B cell (primary cell): ENCODE data around the gene SLC25A2. TPM values are rescaled to one million over a fixed set of nuclear protein-coding genes. Genes with fewer than 3 reads are reported as not detected.

ENCODE experiments used
- ATAC-seq: fragments of 200-7000 bp; cut with Tn5 transposase; one replicate; pipeline ENCODE4 v1.10.0; 2021; ENCODE audit warnings: low read depth, mild to moderate bottlenecking, moderate number of reproducible peaks, moderate library complexity
- CTCF ChIA-PET: fragments of 350-600 bp; sonication (Branson Sonifier 250); formaldehyde crosslinking; loops from one replicate; lab custom pipeline; 2021; ENCODE audit warnings: antibody characterized with exemption, inconsistent platforms; lab: Charles Lee
- POLR2A ChIA-PET: fragments of 350-600 bp; sonication (Branson Sonifier 250); formaldehyde crosslinking; loops from one replicate; lab custom pipeline; 2021; ENCODE audit warnings: antibody characterized with exemption; lab: Charles Lee
- DNase-seq: peaks from one replicate; pipeline ENCODE4 v3.0.0; 2013
- H2AFZ ChIP-seq: 2 replicates; pipeline ENCODE4 v1.6.1; 2012; ENCODE audit warnings: mild to moderate bottlenecking, low read depth, low read length; ENCODE audit not compliant: insufficient read depth, poor library complexity, severe bottlenecking
- H3K27ac ChIP-seq, 2 donors: 1 replicate in 1 of 2; 2 replicates in 1 of 2; pipeline ENCODE4 v1.5.1; 2012 to 2013; ENCODE audit warnings: low read length in 2 of 2, mild to moderate bottlenecking in 2 of 2, moderate library complexity in 1 of 2
- H3K27me3 ChIP-seq, 4 experiments: fragments of 200-600 bp in 1 of 4; sonication (generic) in 1 of 4; replicated peaks in 1 of 4; 1 replicate in 2 of 4; 2 replicates in 2 of 4; pipeline versions ENCODE4 v1.6.1 to v1.7.0; 2013 to 2016; ENCODE audit warnings: low read length in 3 of 4, mild to moderate bottlenecking in 2 of 4, mixed read lengths in 1 of 4, moderate library complexity in 1 of 4; ENCODE audit not compliant: insufficient read depth in 4 of 4, control insufficient read depth in 3 of 4; ENCODE audit errors: control extremely low read depth in 1 of 4
- H3K36me3 ChIP-seq, 2 experiments: replicated peaks in 1 of 2; 1 replicate in 1 of 2; 2 replicates in 1 of 2; pipeline versions ENCODE4 v1.6.1 to v1.7.1; 2013; ENCODE audit warnings: low read length in 1 of 2; ENCODE audit not compliant: insufficient read depth in 2 of 2, control insufficient read depth in 1 of 2; ENCODE audit errors: control extremely low read depth in 1 of 2, extremely low read depth in 1 of 2
- H3K4me1 ChIP-seq, 2 donors: fragments of 200-600 bp in 1 of 2; sonication (generic) in 1 of 2; 1 replicate in 1 of 2; 2 replicates in 1 of 2; pipeline versions ENCODE4 v1.5.1 to v1.6.1; 2013 to 2017; ENCODE audit warnings: low read length in 2 of 2; ENCODE audit not compliant: control insufficient read depth in 2 of 2, insufficient read depth in 2 of 2
- H3K4me2 ChIP-seq: replicated peaks from 2 replicates; pipeline ENCODE3; 2012; ENCODE audit warnings: mild to moderate bottlenecking, low read depth, low read length; ENCODE audit not compliant: poor library complexity, severe bottlenecking
- H3K4me3 ChIP-seq, 5 experiments: fragments of 200-600 bp in 1 of 5; sonication (generic) in 1 of 5; 1 replicate in 3 of 5; 2 replicates in 2 of 5; pipeline versions ENCODE4 v1.5.1 to v1.7.0; 2011 to 2016; ENCODE audit warnings: low read length in 4 of 5, mild to moderate bottlenecking in 4 of 5, low read depth in 2 of 5, control low read depth in 1 of 5, moderate library complexity in 1 of 5; ENCODE audit not compliant: insufficient read depth in 1 of 5; ENCODE audit errors: control extremely low read depth in 1 of 5, extremely low read depth in 1 of 5
- H3K79me2 ChIP-seq: fragments of 200-600 bp; sonication (generic); one replicate; pipeline ENCODE4 v1.6.0; 2016; ENCODE audit warnings: low read length; ENCODE audit not compliant: control insufficient read depth, insufficient read depth
- H3K9ac ChIP-seq: fragments of 200-600 bp; sonication (generic); 2 replicates; pipeline ENCODE4 v1.6.1; 2017; ENCODE audit warnings: mild to moderate bottlenecking, low read length, moderate library complexity
- H3K9me3 ChIP-seq, 3 donors: one replicate each; pipeline versions ENCODE4 v1.6.1 to v1.7.1; 2013; ENCODE audit warnings: low read length in 2 of 3; ENCODE audit not compliant: control insufficient read depth in 2 of 3, insufficient read depth in 1 of 3; ENCODE audit errors: control extremely low read depth in 1 of 3
- H4K20me1 ChIP-seq: 2 replicates; pipeline ENCODE4 v1.6.0; 2012; ENCODE audit warnings: mild to moderate bottlenecking, low read length; ENCODE audit not compliant: insufficient read depth, control insufficient read depth, poor library complexity, severe bottlenecking
- H3K27ac Mint-ChIP-seq: one replicate; pipeline ENCODE4 v1.8.0; 2021; ENCODE audit warnings: mixed read lengths
- H3K27me3 Mint-ChIP-seq: one replicate; pipeline ENCODE4 v1.8.0; 2021; ENCODE audit warnings: mixed read lengths
- H3K4me1 Mint-ChIP-seq: one replicate; pipeline ENCODE4 v1.8.0; 2021; ENCODE audit warnings: mixed read lengths
- H3K4me3 Mint-ChIP-seq: one replicate; pipeline ENCODE4 v1.8.0; 2021; ENCODE audit warnings: mixed read lengths
- H3K9me3 Mint-ChIP-seq: one replicate; pipeline ENCODE4 v1.8.0; 2022; ENCODE audit warnings: mixed read lengths; ENCODE audit not compliant: insufficient read depth
- EZH2 ChIP-seq: IDR thresholded peaks from 2 replicates; pipeline ENCODE4 v1.6.1; 2012; ENCODE audit warnings: borderline replicate concordance, low read depth, mild to moderate bottlenecking, moderate library complexity, low read length; ENCODE audit not compliant: insufficient read depth, poor library complexity, severe bottlenecking
- WGBS: methylation state at CpG from one replicate; pipeline ENCODE4 v1.1.5; 2013; ENCODE audit warnings: missing lambda C conversion rate; ENCODE audit not compliant: insufficient coverage; 5-methylcytosine and 5-hydroxymethylcytosine counted together
- intact Hi-C: fragments of 100-400 bp; cut with micrococcal nuclease; formaldehyde crosslinking; loops from one replicate; pipeline ENCODE4 v1.10.0; 2022
- polyA plus RNA-seq: library from polyadenylated mRNA; depleted of rRNA; stranded (reverse); fragments of >200 nt; gene quantifications from 2 replicates; pipeline ENCODE4 v1.2.3, GENCODE V29; 2012
- total RNA-seq, 2 donors: library from RNA; stranded (reverse); fragments of 120-200 nt in 1 of 2; gene quantifications; 1 replicate in 1 of 2; 2 replicates in 1 of 2; pipeline versions ENCODE4 v1.2.3 to v1.2.4, GENCODE V29; 2013 to 2022
- TF ChIP-seq, protein P1 (sequence below): fragments of 200-600 bp; IDR thresholded peaks from one replicate; pipeline ENCODE4 v1.8.0; 2022; ENCODE audit warnings: antibody characterized with exemption, mild to moderate bottlenecking

SLC25A2 gene
- total and polyA plus RNA-seq, 2 donors (not counting 1 experiment from before 2014, with no cell fraction given) = 0.12 to 3.6 TPM

DNA sequence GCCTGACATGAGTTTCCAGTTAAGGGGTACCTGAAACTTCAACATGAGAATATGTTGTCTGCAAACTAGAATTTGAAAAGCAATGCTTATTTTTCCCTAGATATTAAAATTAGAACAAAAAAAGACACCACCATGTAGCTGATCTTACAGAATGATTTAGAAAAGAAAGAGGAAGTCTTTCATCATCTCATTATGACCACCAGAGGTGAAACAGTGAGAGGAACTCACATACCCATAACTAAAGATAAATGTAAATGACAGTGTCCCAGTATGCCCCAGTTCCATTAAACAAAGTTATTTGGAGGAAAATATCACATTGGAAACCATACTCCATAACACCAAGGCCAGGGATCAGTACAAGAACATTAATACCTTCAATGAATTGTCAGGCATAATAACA, 9.9 kb upstream of the SLC25A2 start:
- Histone ChIP-seq H3K27ac (no peak overlapping the region), H3K9me3 (peaks cover 30 to 78% (median 42%) of the 10 kb centered on the region in 3 donors), H3K36me3 (peaks cover 3 to 12% of the 10 kb centered on the region in 2 experiments), H3K4me2 (no peak overlapping the region), H3K4me3 (no peak overlapping the region), H3K79me2 (peaks cover 41% of the 10 kb centered on the region), H3K4me1 (peaks cover 0 to 3% of the 10 kb centered on the region in 2 donors), H3K9ac (no peak overlapping the region), H3K27me3 (no peaks in the 10 kb centered on the region), H4K20me1 (no peaks in the 10 kb centered on the region), H2AFZ (no peak overlapping the region)
- TF ChIP-seq, protein P1, sequence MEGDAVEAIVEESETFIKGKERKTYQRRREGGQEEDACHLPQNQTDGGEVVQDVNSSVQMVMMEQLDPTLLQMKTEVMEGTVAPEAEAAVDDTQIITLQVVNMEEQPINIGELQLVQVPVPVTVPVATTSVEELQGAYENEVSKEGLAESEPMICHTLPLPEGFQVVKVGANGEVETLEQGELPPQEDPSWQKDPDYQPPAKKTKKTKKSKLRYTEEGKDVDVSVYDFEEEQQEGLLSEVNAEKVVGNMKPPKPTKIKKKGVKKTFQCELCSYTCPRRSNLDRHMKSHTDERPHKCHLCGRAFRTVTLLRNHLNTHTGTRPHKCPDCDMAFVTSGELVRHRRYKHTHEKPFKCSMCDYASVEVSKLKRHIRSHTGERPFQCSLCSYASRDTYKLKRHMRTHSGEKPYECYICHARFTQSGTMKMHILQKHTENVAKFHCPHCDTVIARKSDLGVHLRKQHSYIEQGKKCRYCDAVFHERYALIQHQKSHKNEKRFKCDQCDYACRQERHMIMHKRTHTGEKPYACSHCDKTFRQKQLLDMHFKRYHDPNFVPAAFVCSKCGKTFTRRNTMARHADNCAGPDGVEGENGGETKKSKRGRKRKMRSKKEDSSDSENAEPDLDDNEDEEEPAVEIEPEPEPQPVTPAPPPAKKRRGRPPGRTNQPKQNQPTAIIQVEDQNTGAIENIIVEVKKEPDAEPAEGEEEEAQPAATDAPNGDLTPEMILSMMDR = no peak
- TF ChIP-seq EZH2 = no peak
- POLR2A ChIA-PET = no interaction called here
- H3K27ac Mint-ChIP-seq = no peak overlapping the region
- intact Hi-C loops = no loop called here
- DNase-seq (no peak), ATAC-seq (no peak)
- no peak overlapping the region for H3K4me3 Mint-ChIP-seq
- peaks cover 25% of the 10 kb centered on the region for H3K9me3 Mint-ChIP-seq
- CTCF ChIA-PET = no interaction called here
- no peaks in the 10 kb centered on the region for H3K27me3 Mint-ChIP-seq
- H3K4me1 Mint-ChIP-seq = peaks cover 14% of the 10 kb centered on the region

DNA sequence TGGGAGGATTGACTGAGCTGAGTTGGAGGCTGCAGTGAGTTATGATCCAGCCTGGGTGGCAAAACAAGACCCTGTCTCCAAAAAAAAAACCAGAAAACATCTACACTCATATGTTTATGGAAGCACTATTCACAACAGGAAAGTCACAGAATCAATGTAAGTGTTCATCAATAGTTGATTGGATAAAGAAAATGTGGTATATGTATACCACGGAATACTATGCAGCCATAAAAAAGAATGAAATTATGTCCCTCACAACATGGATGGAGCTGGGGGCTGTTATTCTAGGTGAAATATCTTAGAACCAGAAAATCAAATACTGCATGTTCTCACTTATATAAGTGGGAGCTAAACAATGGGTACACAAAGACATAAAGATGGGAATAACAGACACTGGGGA, 2.8 kb upstream of the SLC25A2 start:
- peaks cover 18% of the 10 kb centered on the region for H3K9me3 Mint-ChIP-seq
- H3K4me1 Mint-ChIP-seq = no peaks in the 10 kb centered on the region
- Histone ChIP-seq H4K20me1 (no peaks in the 10 kb centered on the region), H3K27ac (no peak overlapping the region), H3K36me3 (no peaks in the 10 kb centered on the region), H3K9ac (no peak overlapping the region), H3K9me3 (peaks cover 10 to 75% (median 61%) of the 10 kb centered on the region in 3 donors), H3K4me3 (no peak overlapping the region), H2AFZ (no peak overlapping the region), H3K4me2 (no peak overlapping the region), H3K4me1 (no peaks in the 10 kb centered on the region), H3K79me2 (peaks cover 42% of the 10 kb centered on the region), H3K27me3 (no peaks in the 10 kb centered on the region)
- no peak for ATAC-seq
- H3K4me3 Mint-ChIP-seq = no peak overlapping the region
- ChIA-PET POLR2A (no interaction called here), CTCF (interaction anchor here (1.0 to 1.2 kb wide), 2 partner anchors 10 to 12 kb away, joined by 3 read pairs; no protein-coding TSS in a partner anchor)
- TF ChIP-seq, protein P1 = no peak
- TF ChIP-seq EZH2 = no peak
- intact Hi-C loops = no loop called here
- no CpG with 5 or more reads among the region's 1 CpG for WGBS
- no peak for DNase-seq
- H3K27me3 Mint-ChIP-seq = no peaks in the 10 kb centered on the region
- H3K27ac Mint-ChIP-seq = no peak overlapping the region
